Measurements from ENCODE around the gene STX1B. TPM values are rescaled to one million over a fixed set of nuclear protein-coding genes. Genes with fewer than 3 reads are reported as not detected.

Gene STX1B
- total and polyA plus RNA-seq, 2 of the 8 experiments (the other 6 are each of a cell fraction or from before 2014, with no cell fraction given) = 8.9 to 20.2 TPM

GRCh38 chr16:30986129-30986991 lies 24.1 kb downstream of the STX1B start (continued):
- TF ChIP-seq KDM1A (IDR thresholded peaks at IDR 0.05; ENCODE audit: borderline replicate concordance, low read length) = no peak
- TF ChIP-seq TCF12 (IDR thresholded peaks at IDR 0.05; ENCODE audit: low read depth, low read length) = no peak
- no peak for TF ChIP-seq TEAD4 (IDR thresholded peaks at IDR 0.05; ENCODE audit: low read depth, low read length)
- TF ChIP-seq YY1 (IDR thresholded peaks at IDR 0.05; ENCODE audit: low read depth, low read length) = no peak
- no peak for TF ChIP-seq BACH1 (IDR thresholded peaks at IDR 0.05; ENCODE audit: low read length)
- TF ChIP-seq HDAC6 (IDR thresholded peaks at IDR 0.05; ENCODE audit: low read depth, low read length) = no peak
- TF ChIP-seq CTCF (IDR thresholded peaks at IDR 0.05; ENCODE audit: control extremely low read depth in 1 of 3, insufficient read depth in 1 of 3, low read depth in 1 of 3, low read length in 3 of 3) = no peak
